22Rv1 (cell line): ENCODE results near the gene PKN1.

Experiments
- ZFX ChIP-seq: fragments of 450-650 bp; IDR thresholded peaks from 2 replicates; pipeline ENCODE4 v1.6.1; 2017; ENCODE audit warnings: antibody characterized with exemption, borderline replicate concordance
- TF ChIP-seq, protein P1 (sequence below): fragments of 450-650 bp; IDR thresholded peaks from 2 replicates; pipeline ENCODE4 v1.5.1; 2017; ENCODE audit warnings: mild to moderate bottlenecking

- TF ChIP-seq, protein P1, sequence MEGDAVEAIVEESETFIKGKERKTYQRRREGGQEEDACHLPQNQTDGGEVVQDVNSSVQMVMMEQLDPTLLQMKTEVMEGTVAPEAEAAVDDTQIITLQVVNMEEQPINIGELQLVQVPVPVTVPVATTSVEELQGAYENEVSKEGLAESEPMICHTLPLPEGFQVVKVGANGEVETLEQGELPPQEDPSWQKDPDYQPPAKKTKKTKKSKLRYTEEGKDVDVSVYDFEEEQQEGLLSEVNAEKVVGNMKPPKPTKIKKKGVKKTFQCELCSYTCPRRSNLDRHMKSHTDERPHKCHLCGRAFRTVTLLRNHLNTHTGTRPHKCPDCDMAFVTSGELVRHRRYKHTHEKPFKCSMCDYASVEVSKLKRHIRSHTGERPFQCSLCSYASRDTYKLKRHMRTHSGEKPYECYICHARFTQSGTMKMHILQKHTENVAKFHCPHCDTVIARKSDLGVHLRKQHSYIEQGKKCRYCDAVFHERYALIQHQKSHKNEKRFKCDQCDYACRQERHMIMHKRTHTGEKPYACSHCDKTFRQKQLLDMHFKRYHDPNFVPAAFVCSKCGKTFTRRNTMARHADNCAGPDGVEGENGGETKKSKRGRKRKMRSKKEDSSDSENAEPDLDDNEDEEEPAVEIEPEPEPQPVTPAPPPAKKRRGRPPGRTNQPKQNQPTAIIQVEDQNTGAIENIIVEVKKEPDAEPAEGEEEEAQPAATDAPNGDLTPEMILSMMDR = no peak
- TF ChIP-seq ZFX = no peak
Observed at GRCh38 chr19:14428882-14429416, 4.2 kb upstream of the PKN1 start.
